ENCODE measurements around the gene MAPK8. TPM values are rescaled to one million over a fixed set of nuclear protein-coding genes. Genes with fewer than 3 reads are reported as not detected.

The MAPK8 gene
- total RNA-seq, 4 donors from 2014 or later: 35.3 to 61.9 (median 42.5) TPM

DNA sequence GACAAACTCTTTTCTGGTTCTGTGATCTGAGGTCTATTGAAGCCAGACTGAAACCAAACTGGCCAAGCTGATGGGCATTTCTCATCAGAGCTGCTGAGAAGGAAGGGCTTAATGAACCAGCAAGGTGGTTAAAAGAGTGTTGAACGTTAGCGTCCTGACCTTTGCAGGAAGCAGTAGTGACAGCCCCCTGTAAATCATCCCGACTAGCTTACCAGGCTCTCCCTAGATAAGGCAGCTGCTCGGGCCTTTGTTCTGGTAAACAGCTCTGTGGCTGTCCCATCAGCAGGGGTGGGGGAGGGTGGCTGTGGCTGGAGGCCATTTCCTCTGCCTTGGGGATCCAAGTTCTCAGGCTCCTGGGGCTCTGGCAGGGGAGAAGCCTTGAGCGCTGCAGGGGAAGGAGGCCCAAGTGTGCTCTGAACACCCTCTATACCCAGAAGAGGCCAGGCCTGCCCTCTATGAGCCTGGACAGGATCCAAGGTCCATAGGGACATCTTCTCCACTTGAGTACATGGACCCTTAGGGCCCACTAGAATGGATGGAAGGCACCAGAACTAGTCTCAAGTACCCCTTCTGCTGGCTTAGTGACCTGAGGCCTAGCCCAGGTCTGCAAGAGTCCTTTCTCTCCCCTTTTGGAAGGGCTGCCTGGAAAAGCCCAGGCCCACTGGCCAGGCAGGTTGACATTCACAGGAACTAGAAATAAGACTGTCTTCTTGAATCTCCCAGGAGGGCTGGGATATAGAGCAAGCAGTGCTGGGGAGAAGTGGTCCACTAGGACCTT is 163.8 kb downstream of the MAPK8 start:
- Histone ChIP-seq H3K4me3 (no peak overlapping the region), H3K4me1 (peaks cover 22% of the 10 kb centered on the region), H3K27ac (no peak overlapping the region), H3K9me3 (no peaks in the 10 kb centered on the region), H3K27me3 (peaks cover 9% of the 10 kb centered on the region), H3K36me3 (no peaks in the 10 kb centered on the region)
- TF ChIP-seq, protein P1, sequence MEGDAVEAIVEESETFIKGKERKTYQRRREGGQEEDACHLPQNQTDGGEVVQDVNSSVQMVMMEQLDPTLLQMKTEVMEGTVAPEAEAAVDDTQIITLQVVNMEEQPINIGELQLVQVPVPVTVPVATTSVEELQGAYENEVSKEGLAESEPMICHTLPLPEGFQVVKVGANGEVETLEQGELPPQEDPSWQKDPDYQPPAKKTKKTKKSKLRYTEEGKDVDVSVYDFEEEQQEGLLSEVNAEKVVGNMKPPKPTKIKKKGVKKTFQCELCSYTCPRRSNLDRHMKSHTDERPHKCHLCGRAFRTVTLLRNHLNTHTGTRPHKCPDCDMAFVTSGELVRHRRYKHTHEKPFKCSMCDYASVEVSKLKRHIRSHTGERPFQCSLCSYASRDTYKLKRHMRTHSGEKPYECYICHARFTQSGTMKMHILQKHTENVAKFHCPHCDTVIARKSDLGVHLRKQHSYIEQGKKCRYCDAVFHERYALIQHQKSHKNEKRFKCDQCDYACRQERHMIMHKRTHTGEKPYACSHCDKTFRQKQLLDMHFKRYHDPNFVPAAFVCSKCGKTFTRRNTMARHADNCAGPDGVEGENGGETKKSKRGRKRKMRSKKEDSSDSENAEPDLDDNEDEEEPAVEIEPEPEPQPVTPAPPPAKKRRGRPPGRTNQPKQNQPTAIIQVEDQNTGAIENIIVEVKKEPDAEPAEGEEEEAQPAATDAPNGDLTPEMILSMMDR (IDR thresholded peaks at IDR 0.05): no peak
- TF ChIP-seq POLR2AphosphoS5 (IDR thresholded peaks at IDR 0.05) (no peak), EP300 (IDR thresholded peaks at IDR 0.05) (no peak), POLR2A (IDR thresholded peaks at IDR 0.05) (no peak)
- 73% methylated on average over 5 of the region's 5 CpGs for WGBS
- DNase-seq (ENCODE audit: low spot score in 2 of 2): peak; percentile 26 to 54

DNA sequence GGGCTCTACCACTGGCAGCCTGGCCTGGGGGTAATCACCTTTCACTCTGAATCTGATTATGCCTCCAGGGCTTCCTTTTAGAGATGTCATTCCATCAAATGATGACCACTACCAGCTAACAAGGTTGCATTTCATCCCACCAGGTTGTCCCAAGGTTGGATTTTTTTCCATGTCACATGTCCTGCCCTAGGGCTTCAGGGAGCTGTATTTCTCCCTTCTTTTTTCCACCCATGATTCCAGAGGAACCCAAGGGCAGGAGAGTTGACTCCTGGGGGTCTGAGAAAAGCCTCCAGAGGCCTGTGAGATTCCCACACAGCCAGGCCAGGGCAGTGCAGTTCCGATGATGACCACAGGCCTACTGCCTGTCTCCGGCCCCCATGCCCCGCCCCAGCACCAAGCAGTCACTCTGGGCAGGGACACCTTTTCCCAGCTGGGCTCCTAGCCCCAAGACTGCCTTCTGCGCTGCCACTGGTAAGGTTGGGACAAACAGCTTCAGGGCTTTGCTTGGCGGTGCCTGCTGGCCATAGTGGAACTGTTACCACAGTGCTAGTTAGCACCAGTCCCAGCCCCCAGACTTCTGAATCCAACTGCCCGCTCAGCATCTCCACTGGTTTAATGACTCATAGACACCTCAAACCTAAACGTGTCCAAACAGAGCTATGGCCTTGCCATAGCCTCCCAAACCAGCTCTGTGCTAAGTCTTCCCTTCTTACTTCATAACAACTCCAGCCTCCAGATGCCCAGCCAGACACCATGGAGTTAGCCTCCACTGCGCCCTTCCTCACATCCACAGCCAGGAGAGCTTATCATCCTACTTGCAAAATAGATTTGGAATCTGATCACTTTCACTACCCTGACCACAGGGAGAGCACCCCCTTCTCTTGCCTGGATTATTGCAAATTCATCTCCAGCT is 164.7 kb downstream of the MAPK8 start:
- Histone ChIP-seq H3K27ac (no peak overlapping the region), H3K9me3 (no peaks in the 10 kb centered on the region), H3K27me3 (peaks cover 6% of the 10 kb centered on the region), H3K4me1 (peaks cover 14% of the 10 kb centered on the region), H3K4me3 (no peak overlapping the region), H3K36me3 (no peaks in the 10 kb centered on the region)
- no peak for TF ChIP-seq POLR2A (IDR thresholded peaks at IDR 0.05)
- TF ChIP-seq EP300 (IDR thresholded peaks at IDR 0.05): no peak
- TF ChIP-seq POLR2AphosphoS5 (IDR thresholded peaks at IDR 0.05): no peak
- TF ChIP-seq, protein P1 (IDR thresholded peaks at IDR 0.05): no peak
- DNase-seq (ENCODE audit: low spot score in 2 of 2): peak; percentile 41 to 44
- 66% methylated on average over 6 of the region's 8 CpGs for WGBS

DNA sequence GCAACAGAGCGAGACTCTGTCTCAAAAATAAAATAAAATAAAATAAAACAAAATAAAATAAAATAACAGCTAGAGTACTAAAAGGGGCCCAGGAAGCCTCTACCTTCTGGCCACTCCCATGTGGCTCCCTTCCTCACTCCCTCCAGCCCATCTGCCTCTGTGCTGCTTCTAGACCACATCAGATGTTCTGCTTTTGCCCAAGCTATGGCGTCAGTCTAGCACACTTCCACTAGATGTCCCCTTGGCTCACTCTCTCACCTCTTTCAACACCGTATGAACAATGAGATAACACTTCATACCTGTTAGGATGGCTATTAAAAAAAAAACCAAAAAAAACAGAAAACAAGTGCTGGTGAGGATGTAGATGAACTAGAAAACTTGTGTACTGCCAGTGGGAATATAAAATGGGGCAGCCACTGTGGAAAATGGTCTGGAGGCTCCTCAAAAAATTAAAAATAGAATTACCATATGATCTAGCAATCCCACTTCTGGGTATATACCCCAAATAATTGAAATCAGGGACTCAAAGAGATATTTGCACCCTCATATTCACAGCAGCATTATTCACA is 166.1 kb downstream of the MAPK8 start:
- WGBS: 61% methylated on average over 3 of the region's 3 CpGs
- H3K9me3 ChIP-seq: no peaks in the 10 kb centered on the region
- DNase-seq (ENCODE audit: low spot score in 2 of 2): peak in 1 of 2 donors; percentile 2
- no peak for TF ChIP-seq POLR2A (IDR thresholded peaks at IDR 0.05)
- no peaks in the 10 kb centered on the region for H3K27me3 ChIP-seq
- no peak overlapping the region for H3K4me3 ChIP-seq
- peaks cover 6% of the 10 kb centered on the region for H3K4me1 ChIP-seq
- no peaks in the 10 kb centered on the region for H3K36me3 ChIP-seq
- no peak overlapping the region for H3K27ac ChIP-seq

DNA sequence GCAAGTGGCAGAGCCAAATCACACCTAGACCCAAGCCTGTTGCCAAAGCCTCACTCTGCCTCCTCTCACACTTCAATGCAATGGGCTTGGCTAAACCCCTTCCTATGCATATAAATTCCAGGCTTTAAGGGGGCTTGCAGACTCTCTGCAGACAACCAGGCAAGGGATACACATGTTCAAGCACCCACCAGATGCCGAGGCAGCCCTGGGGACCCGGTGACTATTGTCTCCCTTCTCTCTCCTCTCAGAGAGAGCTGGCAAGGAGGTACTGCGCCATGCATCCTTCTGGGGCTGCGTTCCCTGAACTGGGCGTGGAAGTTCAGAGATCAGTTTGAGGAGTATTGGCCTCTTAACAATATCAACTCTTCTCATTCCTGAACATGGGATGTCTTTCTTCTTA is 167.2 kb downstream of the MAPK8 start:
- TF ChIP-seq EP300 (IDR thresholded peaks at IDR 0.05) (no peak), POLR2A (IDR thresholded peaks at IDR 0.05) (no peak), POLR2AphosphoS5 (IDR thresholded peaks at IDR 0.05) (no peak)
- TF ChIP-seq, protein P1 (IDR thresholded peaks at IDR 0.05): no peak
- peaks cover 6% of the 10 kb centered on the region for H3K4me1 ChIP-seq
- no peaks in the 10 kb centered on the region for H3K27me3 ChIP-seq
- no peaks in the 10 kb centered on the region for H3K36me3 ChIP-seq
- WGBS: 74% methylated on average over 5 of the region's 5 CpGs
- no peak overlapping the region for H3K4me3 ChIP-seq
- no peak overlapping the region for H3K27ac ChIP-seq
- peak in 1 of 2 donors; percentile 64 for DNase-seq (ENCODE audit: low spot score in 2 of 2)
- no peaks in the 10 kb centered on the region for H3K9me3 ChIP-seq

DNA sequence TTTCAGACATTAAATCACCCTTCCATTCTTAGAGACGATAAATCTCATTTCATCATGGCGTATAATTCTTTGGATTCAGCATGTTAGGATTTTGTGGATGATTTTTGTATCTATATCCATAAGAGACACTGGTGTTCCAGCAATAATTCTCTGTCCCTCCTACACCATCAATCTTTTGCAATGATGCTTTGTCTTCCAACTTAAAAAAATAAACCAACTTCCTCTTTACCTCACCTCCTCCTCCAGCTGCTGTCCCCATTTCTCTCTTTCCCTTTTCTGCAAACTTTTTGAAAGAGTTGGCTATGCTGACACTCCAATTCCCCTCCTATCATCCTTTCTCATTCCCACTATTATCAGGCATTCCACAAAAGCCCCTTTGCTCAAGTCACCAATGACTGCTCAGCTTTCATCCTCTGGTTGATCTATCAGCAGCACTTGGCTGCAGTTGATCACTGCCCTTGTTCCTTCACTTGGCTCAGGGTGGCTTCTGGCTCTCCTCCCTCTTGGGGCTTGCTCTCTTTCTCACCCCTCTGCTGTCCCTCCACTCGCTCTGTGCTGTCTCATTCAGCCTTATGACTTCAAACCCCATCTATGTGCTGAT is 168.4 kb downstream of the MAPK8 start:
- TF ChIP-seq, protein P1 (IDR thresholded peaks at IDR 0.05): no peak
- no peak for TF ChIP-seq EP300 (IDR thresholded peaks at IDR 0.05)
- no peak for TF ChIP-seq POLR2AphosphoS5 (IDR thresholded peaks at IDR 0.05)
- TF ChIP-seq POLR2A (IDR thresholded peaks at IDR 0.05): no peak
- H3K9me3 ChIP-seq: no peaks in the 10 kb centered on the region
- WGBS: 91% methylated on average over 3 of the region's 3 CpGs

More for the DNA sequence above, 168.4 kb downstream of the MAPK8 start:
- H3K36me3 ChIP-seq: no peaks in the 10 kb centered on the region
- no peak overlapping the region for H3K27ac ChIP-seq
- H3K27me3 ChIP-seq: peaks cover 4% of the 10 kb centered on the region
- no peak overlapping the region for H3K4me3 ChIP-seq
- peaks cover 6% of the 10 kb centered on the region for H3K4me1 ChIP-seq
- DNase-seq (ENCODE audit: low spot score in 2 of 2): no peak

Data from suprapubic skin (tissue), 4 donors.